ENCODE data around the gene CLCN3. TPM values are rescaled to one million over a fixed set of nuclear protein-coding genes. Genes with fewer than 3 reads are reported as not detected.

Gene CLCN3
- total and polyA plus RNA-seq, 2 of the 13 experiments (the other 11 are each of a cell fraction or from before 2014, with no cell fraction given): 13.6 to 23.7 TPM

- no peaks in the 10 kb centered on the region for H3K27me3 ChIP-seq (ENCODE audit: control insufficient read depth in 1 of 2, insufficient read depth in 2 of 2, low read length in 2 of 2)
- CTCF ChIA-PET (ENCODE audit: low intra/inter-chr PET ratio, low total read pairs): no interaction called here
- no peak overlapping the region for H2AFZ ChIP-seq (ENCODE audit: low read length)
- H3K9ac ChIP-seq (ENCODE audit: insufficient read depth, low read depth, low read length): no peak overlapping the region
- H3K79me2 ChIP-seq (ENCODE audit: insufficient read depth, low read length): peaks cover 14% of the 10 kb centered on the region
- TF ChIP-seq ZNF784 (CRISPR knock-in tag; IDR thresholded peaks at IDR 0.05; ENCODE audit: borderline replicate concordance) (no peak), NR2F6 (IDR thresholded peaks at IDR 0.05) (0 out of 2 replicates have a peak, but pooled peaks have one; percentile 25), NR2F6 (CRISPR knock-in tag; IDR thresholded peaks at IDR 0.05) (no peak)
- intact Hi-C loops (cut with micrococcal nuclease; ENCODE audit: unreplicated experiment): no loop called here
- no peaks in the 10 kb centered on the region for H3K9me3 ChIP-seq (ENCODE audit: low read length)
- no TSS peak for BruUV-seq (replicated peaks)
- H3K4me3 ChIP-seq (replicated peaks in 1 of 3; ENCODE audit: insufficient read depth in 1 of 3, low read depth in 2 of 3, low read length in 3 of 3): no peak overlapping the region
- POLR2A ChIA-PET: no interaction called here
- peaks cover 21% of the 10 kb centered on the region for H3K4me1 ChIP-seq (ENCODE audit: insufficient read depth, low read length)
- no peak for FAIRE-seq
- H3K36me3 ChIP-seq (replicated peaks in 1 of 2; ENCODE audit: control insufficient read depth in 1 of 2, insufficient read depth in 2 of 2, low read length in 2 of 2): no peaks in the 10 kb centered on the region
- no peak overlapping the region for H3K4me2 ChIP-seq (ENCODE audit: low read depth, low read length)
- H4K20me1 ChIP-seq (ENCODE audit: insufficient read depth, low read length): 0 out of 2 replicates have a peak, but pooled peaks cover 3% of the 10 kb centered on the region
- in situ Hi-C loops (cut with HindIII; ENCODE audit: extremely low pct_ligation_motif_present, low pct_unique_long_range_greater_than_20kb): no loop called here
- ATAC-seq: no peak
- DNase-seq (ENCODE audit: low spot score): no peak
- H3K27ac ChIP-seq (ENCODE audit: extremely low read length, insufficient read depth, low read length): no peak overlapping the region
These were observed 32.2 kb downstream of the CLCN3 start for GRCh38 chr4:169652535-169652934.

DNA sequence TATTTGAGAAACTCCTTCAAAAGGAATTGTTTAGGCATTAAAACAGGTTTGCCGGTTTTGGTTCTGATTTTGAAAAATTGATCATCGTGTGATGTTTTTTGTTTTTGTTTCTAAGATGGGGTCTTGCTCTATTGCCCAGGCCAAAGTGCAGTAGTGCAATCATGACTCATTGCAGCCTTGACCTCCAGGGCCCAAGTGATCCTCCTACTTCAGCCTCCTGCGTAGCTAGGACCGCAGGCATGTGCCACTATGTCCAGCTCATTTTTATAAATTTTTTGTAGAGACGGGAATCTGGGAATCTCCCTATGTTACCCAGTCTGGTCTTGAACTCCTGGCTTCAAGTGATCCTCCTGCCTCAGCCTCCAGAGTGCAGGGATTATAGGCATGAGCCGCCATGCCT lies 35.0 kb downstream of the CLCN3 start:
- peaks cover 20% of the 10 kb centered on the region for H3K79me2 ChIP-seq (ENCODE audit: insufficient read depth, low read length)
- DNase-seq (ENCODE audit: low spot score) (no peak), FAIRE-seq (no peak), ATAC-seq (no peak)
- H3K27me3 ChIP-seq (ENCODE audit: control insufficient read depth in 1 of 2, insufficient read depth in 2 of 2, low read length in 2 of 2): no peaks in the 10 kb centered on the region
- H4K20me1 ChIP-seq (ENCODE audit: insufficient read depth, low read length): 0 out of 2 replicates have a peak, but pooled peaks cover 3% of the 10 kb centered on the region
- WGBS (ENCODE audit: low lambda C conversion rate): 98% methylated on average over 6 of the region's 6 CpGs
- ChIA-PET POLR2A (interaction anchor here (1.5 kb wide), 1 partner anchor 35 kb away, joined by 4 read pairs; the partner anchor contains the start of gene CLCN3), CTCF (ENCODE audit: low intra/inter-chr PET ratio, low total read pairs) (no interaction called here)
- H3K9me3 ChIP-seq (ENCODE audit: low read length): no peaks in the 10 kb centered on the region
- TF ChIP-seq POGZ (CRISPR knock-in tag; IDR thresholded peaks at IDR 0.05): 0 out of 2 replicates have a peak, but pooled peaks have one; percentile 20
- no peak for TF ChIP-seq ZBTB8A (CRISPR knock-in tag; IDR thresholded peaks at IDR 0.05; ENCODE audit: borderline replicate concordance, low read depth)
- 0 out of 2 replicates have a peak, but pooled peaks have one; percentile 13 for TF ChIP-seq JUND (CRISPR knock-in tag; IDR thresholded peaks at IDR 0.05)
- no peak for TF ChIP-seq ZNF614 (CRISPR knock-in tag; IDR thresholded peaks at IDR 0.05; ENCODE audit: borderline replicate concordance)
- TF ChIP-seq ZNF121 (CRISPR knock-in tag; IDR thresholded peaks at IDR 0.05): peak; percentile 94
- TF ChIP-seq FOSL1 (CRISPR knock-in tag; IDR thresholded peaks at IDR 0.05; ENCODE audit: borderline replicate concordance): peak; percentile 59; the same call in 1 of the 2 replicates
- no peak for TF ChIP-seq ZNF557 (CRISPR knock-in tag; IDR thresholded peaks at IDR 0.05)
- no peak for TF ChIP-seq NFIB (CRISPR knock-in tag; IDR thresholded peaks at IDR 0.05; ENCODE audit: borderline replicate concordance)
- TF ChIP-seq ZMYM2 (CRISPR knock-in tag; IDR thresholded peaks at IDR 0.05): peak; percentile 70; the same call in 1 of the 2 replicates
- no peak for TF ChIP-seq NR2F6 (IDR thresholded peaks at IDR 0.05)
- TF ChIP-seq NR2F6 (CRISPR knock-in tag; IDR thresholded peaks at IDR 0.05): 0 out of 2 replicates have a peak, but pooled peaks have one; percentile 31
- TF ChIP-seq FOSL2 (CRISPR knock-in tag; IDR thresholded peaks at IDR 0.05): peak; percentile 76
- peak; percentile 89 for TF ChIP-seq ZNF770 (CRISPR knock-in tag; IDR thresholded peaks at IDR 0.05)
- intact Hi-C loops (cut with micrococcal nuclease; ENCODE audit: unreplicated experiment) (no loop called here), in situ Hi-C loops (cut with HindIII; ENCODE audit: extremely low pct_ligation_motif_present, low pct_unique_long_range_greater_than_20kb) (no loop called here)
- H3K9ac ChIP-seq (ENCODE audit: insufficient read depth, low read depth, low read length): no peak overlapping the region
- H3K4me3 ChIP-seq (replicated peaks in 1 of 3; ENCODE audit: insufficient read depth in 1 of 3, low read depth in 2 of 3, low read length in 3 of 3): no peak overlapping the region
- no peak overlapping the region for H2AFZ ChIP-seq (ENCODE audit: low read length)
- no peak overlapping the region for H3K27ac ChIP-seq (ENCODE audit: extremely low read length, insufficient read depth, low read length)
- BruUV-seq (replicated peaks): no TSS peak
- no peaks in the 10 kb centered on the region for H3K36me3 ChIP-seq (replicated peaks in 1 of 2; ENCODE audit: control insufficient read depth in 1 of 2, insufficient read depth in 2 of 2, low read length in 2 of 2)
- H3K4me1 ChIP-seq (ENCODE audit: insufficient read depth, low read length): peaks cover 30% of the 10 kb centered on the region
- no peak overlapping the region for H3K4me2 ChIP-seq (ENCODE audit: low read depth, low read length)

Measured in HepG2 (cell line).